Stimulated activated CD8-positive, alpha-beta memory T cell treated with anti-CD3 and anti-CD28 coated beads, Interleukin-4, amount 100 ng/mL, for 48 hours (primary cell): ENCODE data around the gene ACSF3.

ENCODE experiments used
- DNase-seq: peaks from one replicate; pipeline ENCODE4 v3.0.0-alpha.2; 2020

ACSF3 gene

GRCh38 chr16:89194340-89195311 lies 101.0 kb downstream of the ACSF3 start:
- no peak for DNase-seq

GRCh38 chr16:89195521-89196171 lies 102.0 kb downstream of the ACSF3 start:
- DNase-seq, result no peak

DNA sequence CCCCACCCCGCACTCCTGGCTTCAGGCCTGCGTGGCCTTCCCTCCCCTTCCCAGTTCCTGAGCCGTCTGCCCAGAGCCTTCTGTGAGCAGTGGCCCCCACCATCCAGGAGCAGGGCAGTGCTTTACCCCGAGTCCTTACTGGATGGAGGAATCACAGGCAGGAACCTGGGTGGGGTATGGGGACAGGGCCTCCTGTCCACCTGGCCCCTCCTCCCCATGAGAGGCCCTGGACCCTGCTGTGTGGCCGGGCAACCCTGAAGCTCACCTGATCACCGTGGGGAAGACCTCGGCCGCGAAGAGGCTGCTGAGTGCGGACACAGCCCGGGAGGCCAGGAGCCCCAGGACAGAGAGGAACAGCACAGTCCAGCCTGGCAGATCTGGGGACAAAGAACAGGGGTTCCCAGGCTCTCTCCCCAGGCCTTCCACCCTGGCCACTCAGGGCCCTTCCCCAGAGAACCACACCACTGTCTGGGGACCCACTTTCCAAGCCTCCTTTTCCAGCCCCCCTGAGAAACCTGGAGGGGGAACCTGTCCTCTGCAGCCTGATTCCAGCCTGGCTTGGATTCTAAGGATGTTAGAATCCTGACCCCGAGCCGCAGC lies 103.5 kb downstream of the ACSF3 start:
- DNase-seq, result no peak

DNA sequence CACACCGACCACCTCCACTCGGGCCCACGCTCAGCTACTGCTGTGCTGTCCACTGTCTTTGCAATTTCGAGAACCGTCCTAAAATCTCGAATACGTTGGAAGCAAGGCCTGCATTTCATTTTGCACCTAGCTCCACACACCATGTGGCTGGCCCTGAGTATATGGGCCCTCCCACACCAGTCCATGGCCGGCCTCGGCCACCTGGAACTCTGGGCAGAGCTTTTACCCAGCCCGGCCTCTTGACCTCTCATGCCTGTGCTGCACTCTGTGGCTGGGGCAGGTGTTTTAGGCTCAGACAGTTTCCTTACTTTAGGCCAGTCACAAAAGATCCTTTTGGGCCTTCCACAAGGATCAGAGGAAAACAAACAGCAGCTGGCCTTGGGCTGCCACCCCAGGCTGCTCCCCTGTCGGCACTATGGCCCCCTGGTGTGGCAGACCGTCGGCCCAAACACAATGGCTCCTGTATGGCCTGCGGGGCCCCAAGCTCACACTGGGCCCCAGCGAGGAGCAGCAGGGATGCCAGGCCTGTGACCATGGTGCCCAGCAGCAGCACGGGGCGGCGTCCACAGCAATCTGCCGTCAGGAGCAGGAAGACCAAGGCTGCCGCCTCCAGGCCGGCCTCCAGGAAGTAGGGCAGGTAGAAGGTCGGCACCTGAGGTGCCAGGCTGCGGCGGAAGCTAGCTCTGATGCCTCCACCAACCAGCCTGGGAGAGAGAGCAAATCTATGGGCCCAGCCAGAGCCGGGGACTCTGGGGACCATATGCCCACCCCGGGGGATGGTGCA lies 104.2 kb downstream of the ACSF3 start:
- DNase-seq, result no peak

DNA sequence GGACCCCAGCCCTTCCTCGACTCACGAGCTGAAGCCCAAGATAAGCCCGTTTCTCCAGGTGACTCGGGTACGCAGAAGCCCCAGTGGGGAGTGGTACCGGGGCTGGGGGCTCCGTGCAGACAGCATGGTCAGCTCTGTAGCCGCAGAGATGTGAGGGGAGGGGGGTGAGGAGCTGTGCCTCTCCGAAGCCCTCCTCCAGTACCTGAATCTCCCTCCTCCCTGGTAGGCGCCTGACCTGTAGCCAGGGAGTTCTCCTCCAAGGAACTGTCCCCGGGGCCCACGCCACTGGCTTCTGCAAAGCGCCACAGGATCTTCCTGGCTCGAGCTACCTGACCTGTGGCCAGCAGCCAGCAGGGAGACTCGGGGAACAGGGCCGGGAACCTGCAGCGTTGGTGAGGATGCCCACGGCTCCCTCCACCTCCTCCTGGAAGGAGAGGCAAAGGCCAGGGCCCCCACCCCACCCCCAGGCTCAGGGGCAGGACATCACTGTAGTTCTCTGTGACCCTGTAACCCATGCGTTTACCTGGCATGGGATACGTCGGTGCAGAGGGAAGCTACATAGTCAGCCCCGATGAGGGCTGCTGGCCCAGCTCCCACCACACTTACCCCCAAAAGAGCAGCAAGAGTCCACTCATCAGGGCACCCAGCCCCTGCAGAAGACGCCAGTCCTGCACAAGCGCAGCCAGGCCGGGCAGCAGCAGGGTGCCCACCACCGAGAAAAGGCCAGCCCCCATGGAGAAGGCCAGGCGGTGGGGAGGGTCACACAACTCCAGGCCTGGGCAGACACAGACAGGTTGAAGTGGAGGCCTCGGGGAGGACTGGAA lies 105.0 kb downstream of the ACSF3 start:
- DNase-seq, result no peak

- DNase-seq, result no peak
These were observed 105.8 kb downstream of the ACSF3 start for GRCh38 chr16:89199241-89200123.

DNA sequence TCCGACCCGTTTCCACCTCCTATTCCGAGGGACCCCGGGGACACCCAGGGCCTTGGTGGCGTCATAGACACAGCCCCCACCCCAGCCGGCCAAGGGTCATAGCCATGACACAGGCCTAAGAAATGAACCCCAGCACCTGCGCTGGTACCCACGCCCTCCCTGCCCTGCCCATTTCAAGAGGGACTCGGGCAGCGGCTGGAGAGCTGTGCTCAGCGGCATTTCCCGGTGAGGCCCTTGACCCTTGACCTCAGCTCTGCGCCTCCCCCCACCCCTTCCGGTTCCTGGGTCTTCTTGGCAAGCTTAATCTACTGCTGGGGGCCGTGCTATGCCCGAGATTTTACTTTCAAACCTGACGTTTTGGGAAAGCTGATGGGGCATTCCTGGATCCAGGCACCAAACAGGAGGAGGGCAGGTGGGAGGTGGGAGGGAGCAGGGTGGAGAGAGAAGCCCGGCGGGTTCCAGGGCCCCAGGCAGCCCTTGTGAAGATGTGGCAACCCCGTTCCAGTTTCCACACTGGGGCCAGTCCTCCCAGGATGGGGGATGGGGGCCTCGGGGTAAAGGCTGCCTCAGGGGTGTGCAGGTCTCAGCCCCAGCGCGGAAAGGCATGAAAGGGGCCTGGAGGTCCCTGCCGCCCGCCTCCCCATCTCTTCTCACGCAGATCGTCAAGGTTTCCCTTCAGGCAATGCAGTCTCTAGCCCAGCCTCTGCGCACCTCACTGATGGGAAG lies 106.6 kb downstream of the ACSF3 start, which contains the start of gene SLC22A31:
Gene SLC22A31, minus strand, starts transcription at position 414 of the 726 bp plus-strand sequence. Its CDS starts 36 bp downstream, at position 378.
- no peak for DNase-seq

DNA sequence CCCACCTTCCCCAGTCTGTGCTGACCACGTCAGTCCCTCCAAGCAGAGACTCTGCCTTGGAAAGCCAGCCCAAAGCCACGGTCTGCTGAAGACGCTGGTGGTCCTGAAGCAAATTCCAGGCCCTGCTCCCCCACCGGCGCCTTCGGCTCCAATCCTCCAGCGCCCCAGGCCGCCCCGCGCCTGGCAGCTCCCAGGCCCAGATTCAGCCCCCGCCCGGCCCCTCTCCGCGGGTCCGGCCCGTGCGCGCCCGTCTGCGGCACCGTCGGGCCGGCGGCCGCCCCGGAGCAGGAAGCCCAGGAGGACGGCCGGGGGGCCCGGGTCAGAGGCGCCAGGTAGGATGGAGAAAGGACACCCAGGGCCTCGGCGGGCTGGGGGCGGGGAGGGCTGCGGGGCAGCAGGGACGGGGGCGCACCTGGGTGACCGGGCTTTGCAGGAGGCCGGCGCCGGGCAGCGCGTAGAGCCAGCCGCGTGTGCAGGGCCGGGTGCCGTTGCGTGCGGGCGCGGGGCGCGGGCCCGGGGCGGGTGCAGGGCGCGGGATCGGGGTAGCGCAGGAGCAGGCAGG lies 107.3 kb downstream of the ACSF3 start:
- DNase-seq, result no peak

DNA sequence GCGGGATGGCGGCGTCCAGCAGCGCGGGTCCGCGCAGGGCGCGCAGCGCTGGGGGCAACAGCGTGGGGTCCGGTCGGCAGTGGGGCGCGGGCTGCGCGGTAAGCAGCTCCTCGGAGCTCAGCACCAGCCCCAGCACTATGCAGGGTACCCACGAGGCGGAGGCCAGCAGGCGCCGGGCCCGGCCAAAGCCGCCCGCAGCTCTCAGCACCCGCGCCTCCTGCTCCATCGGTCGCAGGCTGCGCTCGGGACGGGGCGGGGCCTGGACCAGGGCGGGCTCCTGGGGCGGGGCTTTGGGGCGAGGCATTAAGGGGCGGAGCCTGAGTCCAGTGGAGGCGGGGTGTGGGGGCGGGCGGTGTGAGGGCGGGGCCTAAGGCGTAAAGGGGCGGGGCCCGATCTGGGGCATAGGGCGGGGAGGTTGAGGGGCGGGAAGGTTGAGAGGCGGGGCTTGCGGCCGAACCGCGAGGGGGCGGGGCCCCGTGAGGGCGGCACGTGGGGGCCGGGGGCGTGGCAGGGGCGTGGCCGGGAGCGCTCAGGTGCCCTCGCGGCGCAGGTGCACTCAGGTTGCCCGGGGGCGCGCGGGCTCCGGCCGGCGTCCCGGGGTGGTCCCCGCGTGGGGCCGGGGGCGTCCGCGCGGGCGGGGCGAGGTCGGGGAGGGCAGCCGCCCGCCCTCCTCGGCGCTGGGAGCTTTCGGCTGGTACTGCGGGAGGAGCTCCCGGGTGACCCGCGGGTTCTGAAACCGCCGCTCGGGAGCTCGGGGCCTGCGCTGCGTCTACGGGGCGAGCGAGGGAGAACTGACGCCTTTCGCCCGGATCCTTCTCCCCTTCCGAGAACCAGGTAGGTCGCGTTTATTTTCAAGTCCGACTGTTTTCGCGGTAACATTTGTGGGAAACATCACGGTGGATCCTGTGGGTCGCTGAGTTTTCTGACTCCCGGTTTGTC lies 108.1 kb downstream of the ACSF3 start:
- peak; percentile 90 for DNase-seq

GRCh38 chr16:89202422-89203215 lies 109.0 kb downstream of the ACSF3 start:
- no peak for DNase-seq
